Subcutaneous adipose tissue (tissue), 4 donors: ENCODE data around the gene RNF41. TPM values are rescaled to one million over a fixed set of nuclear protein-coding genes. Genes with fewer than 3 reads are reported as not detected.

Experiments used
- total RNA-seq, 4 donors: library from RNA; depleted of rRNA; stranded (reverse); fragments of >200 nt; gene quantifications; one replicate each; pipeline ENCODE4 v1.1.0, GENCODE V29; 2016
- TF ChIP-seq, protein P1 (sequence below): fragments of 450-650 bp; IDR thresholded peaks from one replicate; pipeline ENCODE4 v1.5.1; 2016; ENCODE audit warnings: low read depth, mild to moderate bottlenecking, control low read depth, antibody characterized with exemption, moderate library complexity

RNF41 gene
- total RNA-seq, 4 donors from 2014 or later, result 64.3 to 101 (median 84.9) TPM

DNA sequence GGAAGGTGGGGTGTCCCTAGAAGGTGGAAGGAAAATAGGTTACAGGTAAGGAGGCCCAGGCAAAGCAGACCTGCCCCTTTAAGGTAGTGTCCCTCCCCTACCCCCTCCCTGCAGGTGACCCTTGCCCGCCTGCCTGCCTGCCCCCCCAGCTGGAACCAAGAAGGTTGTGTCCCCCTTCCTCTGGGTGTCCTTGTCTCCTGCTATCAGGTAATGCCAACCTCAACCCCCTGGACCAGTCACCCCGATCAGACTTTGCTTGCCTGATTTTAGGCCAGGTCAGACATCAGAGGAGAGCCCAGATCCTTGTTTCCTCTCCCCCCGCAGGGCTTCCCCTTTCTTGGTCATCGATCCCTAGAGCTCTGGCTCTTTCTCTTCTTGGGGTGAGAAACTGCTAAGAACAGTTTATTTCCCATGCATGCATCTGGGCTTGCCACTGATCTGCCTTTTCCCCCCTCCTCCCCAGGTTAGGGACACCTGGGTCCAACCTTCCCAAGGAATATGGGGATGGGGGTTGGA, 8.3 kb upstream of the RNF41 start, which contains the start of gene SLC39A5:
SLC39A5 (plus strand) TSS at position 136 of the 516 bp plus-strand sequence. CDS start 1,224 bp downstream, outside the sequence.
- TF ChIP-seq, protein P1, sequence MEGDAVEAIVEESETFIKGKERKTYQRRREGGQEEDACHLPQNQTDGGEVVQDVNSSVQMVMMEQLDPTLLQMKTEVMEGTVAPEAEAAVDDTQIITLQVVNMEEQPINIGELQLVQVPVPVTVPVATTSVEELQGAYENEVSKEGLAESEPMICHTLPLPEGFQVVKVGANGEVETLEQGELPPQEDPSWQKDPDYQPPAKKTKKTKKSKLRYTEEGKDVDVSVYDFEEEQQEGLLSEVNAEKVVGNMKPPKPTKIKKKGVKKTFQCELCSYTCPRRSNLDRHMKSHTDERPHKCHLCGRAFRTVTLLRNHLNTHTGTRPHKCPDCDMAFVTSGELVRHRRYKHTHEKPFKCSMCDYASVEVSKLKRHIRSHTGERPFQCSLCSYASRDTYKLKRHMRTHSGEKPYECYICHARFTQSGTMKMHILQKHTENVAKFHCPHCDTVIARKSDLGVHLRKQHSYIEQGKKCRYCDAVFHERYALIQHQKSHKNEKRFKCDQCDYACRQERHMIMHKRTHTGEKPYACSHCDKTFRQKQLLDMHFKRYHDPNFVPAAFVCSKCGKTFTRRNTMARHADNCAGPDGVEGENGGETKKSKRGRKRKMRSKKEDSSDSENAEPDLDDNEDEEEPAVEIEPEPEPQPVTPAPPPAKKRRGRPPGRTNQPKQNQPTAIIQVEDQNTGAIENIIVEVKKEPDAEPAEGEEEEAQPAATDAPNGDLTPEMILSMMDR, result no peak

DNA sequence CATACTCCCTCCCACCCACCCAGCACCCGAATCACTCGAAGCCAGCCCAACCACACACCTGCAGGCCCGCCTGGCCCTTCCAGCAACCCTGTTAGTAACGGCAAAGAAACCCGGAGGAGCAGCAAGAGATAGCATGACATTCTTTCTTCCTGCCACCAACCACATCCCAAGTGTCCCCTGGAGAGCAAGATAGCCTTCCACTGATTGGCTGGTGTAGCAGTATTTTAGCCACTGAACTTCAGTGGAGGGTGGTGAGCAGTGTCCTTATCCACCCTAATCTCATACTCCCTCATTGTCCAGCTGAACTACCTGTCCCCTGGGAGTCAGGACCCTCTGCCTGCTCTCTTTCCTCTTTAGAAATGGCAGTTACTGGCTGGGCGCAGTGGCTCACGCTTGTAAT, 7.4 kb upstream of the RNF41 start:
- TF ChIP-seq, protein P1, result no peak

DNA sequence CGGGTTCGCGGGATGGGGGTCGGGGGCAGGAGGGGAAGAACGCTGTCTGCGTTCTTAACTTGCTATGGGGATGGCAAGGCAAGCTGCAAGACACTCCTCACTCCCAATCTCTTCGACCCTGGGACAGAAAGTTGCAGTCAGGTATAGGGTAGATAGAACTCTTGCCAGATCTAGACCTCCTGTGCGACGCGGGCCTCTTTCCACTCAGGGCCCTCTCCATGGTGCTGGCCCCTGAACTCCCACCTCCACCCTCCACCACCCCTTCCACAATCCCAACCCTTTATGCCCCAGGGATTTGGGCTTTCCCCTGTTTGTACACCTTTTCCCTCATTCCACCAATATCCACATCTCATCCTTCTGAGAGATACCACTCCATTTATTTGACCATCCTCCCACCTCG, 3.2 kb upstream of the RNF41 start:
- TF ChIP-seq, protein P1, result no peak

DNA sequence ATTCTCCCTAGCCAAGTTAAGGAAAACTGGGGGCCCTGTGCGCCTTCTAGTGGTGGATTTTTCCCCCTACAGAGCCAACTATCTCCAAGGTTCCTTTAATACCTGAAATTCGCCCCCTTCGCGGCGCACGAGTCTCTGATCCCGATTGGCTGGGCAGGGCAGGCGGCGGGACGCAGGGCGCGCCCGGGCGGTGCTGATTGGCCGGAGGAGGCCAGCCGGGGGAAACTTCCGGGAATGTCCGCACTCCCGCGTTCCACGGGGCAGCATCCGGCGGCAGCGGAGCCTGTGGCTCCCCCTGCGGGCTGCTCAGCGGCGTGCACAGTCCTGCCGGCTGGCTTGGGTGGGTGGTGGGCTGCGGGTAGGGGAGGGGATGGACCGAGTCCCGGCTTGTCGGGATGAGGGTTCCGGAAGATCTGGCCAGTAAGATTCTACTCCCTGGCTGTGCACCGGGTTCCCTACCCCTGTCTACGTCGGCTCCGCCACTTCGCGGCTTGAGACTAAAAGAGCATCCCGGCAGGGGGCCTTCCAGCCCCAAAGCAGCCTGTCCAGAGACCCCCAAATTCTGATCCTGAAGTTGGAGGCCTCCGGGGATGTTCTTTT, 2.5 kb upstream of the RNF41 start, which contains the start of gene NABP2:
NABP2 (plus strand) TSS at position 241 of the 600 bp plus-strand sequence. CDS start 515 bp downstream, outside the sequence.
- TF ChIP-seq, protein P1, result no peak

DNA sequence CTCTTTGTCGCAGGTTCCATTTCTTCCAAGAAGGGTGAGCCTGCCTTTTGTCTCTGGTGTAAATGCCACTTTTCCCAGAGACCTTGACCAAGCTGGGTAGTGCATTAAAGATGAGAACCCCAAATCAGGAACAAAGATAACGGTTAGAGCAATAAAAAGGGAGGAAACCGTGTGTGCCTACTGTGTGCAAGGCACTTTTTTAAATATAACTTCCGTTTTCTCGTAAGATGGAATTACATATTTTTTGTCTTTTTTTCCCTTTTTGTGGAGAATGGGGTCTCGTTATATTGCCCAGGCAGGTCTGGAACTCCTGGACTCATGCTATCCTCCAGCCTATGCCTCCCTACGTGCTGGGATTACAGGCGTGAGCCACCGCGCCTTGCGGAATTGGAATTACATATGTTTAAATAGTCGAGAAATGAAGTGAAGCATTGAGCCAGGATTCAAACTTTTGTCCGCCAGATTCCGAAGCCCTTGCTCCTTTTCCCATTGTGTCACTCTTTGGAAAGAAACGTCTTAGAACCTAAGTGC, 1.9 kb upstream of the RNF41 start:
- TF ChIP-seq, protein P1, result no peak

DNA sequence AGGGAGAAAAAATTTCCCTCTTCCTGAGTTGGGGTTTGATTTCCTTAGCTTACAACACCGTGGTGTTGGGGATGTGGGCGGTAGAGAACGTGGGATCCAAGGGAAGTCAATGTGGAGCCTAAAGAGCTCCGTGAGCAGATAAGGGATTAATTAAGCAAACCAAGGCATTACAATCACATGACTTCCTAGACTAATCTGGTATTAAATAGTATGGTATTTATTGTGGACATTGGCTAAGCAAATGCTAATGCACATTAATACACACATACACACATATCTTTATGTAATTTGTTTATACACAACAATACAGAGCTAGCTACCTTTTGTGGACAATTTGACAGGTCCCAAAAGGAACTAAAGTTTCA, 791 bp upstream of the RNF41 start:
- TF ChIP-seq, protein P1, result no peak

DNA sequence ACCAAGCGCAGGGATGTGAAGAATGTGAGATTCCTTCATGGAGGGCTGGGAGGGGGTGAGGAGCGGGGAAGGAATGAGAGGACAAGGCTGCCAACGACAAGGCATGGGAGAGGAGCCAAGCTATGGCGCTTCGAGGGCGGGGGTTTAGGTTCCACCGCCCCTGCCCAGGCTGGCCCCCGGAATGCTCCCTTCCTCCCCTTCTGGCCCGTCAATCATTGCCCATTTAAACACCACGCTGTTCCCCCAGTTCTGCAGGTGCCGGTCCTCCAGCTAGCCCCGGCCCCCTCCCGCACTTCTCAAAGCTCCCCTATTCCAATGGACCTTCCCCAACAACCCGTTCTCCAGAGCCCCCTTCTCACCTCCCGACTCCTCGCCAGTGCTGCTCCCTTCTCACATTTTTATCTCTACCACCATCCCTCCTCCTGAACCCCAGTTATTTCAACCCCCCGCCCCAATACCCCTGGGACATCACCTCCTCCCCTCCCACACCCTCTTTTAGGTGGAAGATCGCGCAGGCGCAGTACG, 428 bp downstream of the RNF41 start:
- TF ChIP-seq, protein P1, result no peak
